ENCODE data around the gene HCN2. TPM values are rescaled to one million over a fixed set of nuclear protein-coding genes. Genes with fewer than 3 reads are reported as not detected.
"Not testable (repeated sequence)": the region's sequence is repeated elsewhere in the genome, so short reads cannot be mapped to it uniquely, and the experiment has no call there.

HCN2 gene
- total RNA-seq, 1 experiment from 2014 or later: 3.9 TPM

GRCh38 chr19:623974-624373 lies 34.3 kb downstream of the HCN2 start:
- Mint-ChIP-seq H3K4me3 (ENCODE audit: unreplicated experiment) (no peak overlapping the region), H3K4me1 (ENCODE audit: low read depth, unreplicated experiment) (no peaks in the 10 kb centered on the region), H3K9me3 (ENCODE audit: unreplicated experiment) (no peaks in the 10 kb centered on the region), H3K27me3 (ENCODE audit: insufficient read depth, unreplicated experiment) (no peaks in the 10 kb centered on the region), H3K27ac (ENCODE audit: unreplicated experiment) (no peak overlapping the region), H3K36me3 (ENCODE audit: insufficient read depth, unreplicated experiment) (peaks cover 45% of the 10 kb centered on the region)
- Histone ChIP-seq H3K4me3 (ENCODE audit: low read depth, low read length) (no peak overlapping the region), H3K27me3 (replicated peaks; ENCODE audit: control insufficient read depth, insufficient read depth, low read length) (no peaks in the 10 kb centered on the region), H3K36me3 (ENCODE audit: control insufficient read depth, insufficient read depth, low read length) (no peaks in the 10 kb centered on the region; the same call in 1 of the 2 replicates), H3K9me3 (no peaks in the 10 kb centered on the region), H3K4me1 (no peaks in the 10 kb centered on the region)
- no peak for TF ChIP-seq CTCF (IDR thresholded peaks at IDR 0.05; ENCODE audit: insufficient read depth in 1 of 2, low read depth in 1 of 2, low read length in 1 of 2, severe bottlenecking in 1 of 2, unreplicated experiment in 1 of 2)
- intact Hi-C loops (cut with micrococcal nuclease; ENCODE audit: unreplicated experiment): no loop called here
- BruUV-seq (replicated peaks): no TSS peak
- DNase-seq: no peak
- CTCF ChIA-PET: no interaction called here
- POLR2A ChIA-PET: no interaction called here

- Mint-ChIP-seq H3K36me3 (ENCODE audit: insufficient read depth, unreplicated experiment) (peaks cover 45% of the 10 kb centered on the region), H3K27ac (ENCODE audit: unreplicated experiment) (no peak overlapping the region), H3K4me1 (ENCODE audit: low read depth, unreplicated experiment) (no peaks in the 10 kb centered on the region), H3K27me3 (ENCODE audit: insufficient read depth, unreplicated experiment) (no peaks in the 10 kb centered on the region), H3K4me3 (ENCODE audit: unreplicated experiment) (no peak overlapping the region), H3K9me3 (ENCODE audit: unreplicated experiment) (no peaks in the 10 kb centered on the region)
- no peaks in the 10 kb centered on the region for H3K9me3 ChIP-seq
- POLR2A ChIA-PET: no interaction called here
- BruUV-seq (replicated peaks): no TSS peak
- H3K4me1 ChIP-seq: no peaks in the 10 kb centered on the region
- no peak for DNase-seq
- no peaks in the 10 kb centered on the region; the same call in 1 of the 2 replicates for H3K36me3 ChIP-seq (ENCODE audit: control insufficient read depth, insufficient read depth, low read length)
- intact Hi-C loops (cut with micrococcal nuclease; ENCODE audit: unreplicated experiment): no loop called here
- TF ChIP-seq CTCF (IDR thresholded peaks at IDR 0.05; ENCODE audit: insufficient read depth in 1 of 2, low read depth in 1 of 2, low read length in 1 of 2, severe bottlenecking in 1 of 2, unreplicated experiment in 1 of 2): no peak
- CTCF ChIA-PET: no interaction called here
- no peak overlapping the region for H3K4me3 ChIP-seq (ENCODE audit: low read depth, low read length)
- H3K27me3 ChIP-seq (replicated peaks; ENCODE audit: control insufficient read depth, insufficient read depth, low read length): no peaks in the 10 kb centered on the region
These were observed 34.9 kb downstream of the HCN2 start for GRCh38 chr19:624433-625109.

GRCh38 chr19:625257-625656 lies 35.6 kb downstream of the HCN2 start:
- intact Hi-C loops (cut with micrococcal nuclease; ENCODE audit: unreplicated experiment): no loop called here
- Histone ChIP-seq H3K36me3 (ENCODE audit: control insufficient read depth, insufficient read depth, low read length) (no peaks in the 10 kb centered on the region; the same call in 1 of the 2 replicates), H3K9me3 (no peaks in the 10 kb centered on the region), H3K4me3 (ENCODE audit: low read depth, low read length) (no peak overlapping the region), H3K4me1 (no peaks in the 10 kb centered on the region), H3K27me3 (replicated peaks; ENCODE audit: control insufficient read depth, insufficient read depth, low read length) (no peaks in the 10 kb centered on the region)
- Mint-ChIP-seq H3K9me3 (ENCODE audit: unreplicated experiment) (no peaks in the 10 kb centered on the region), H3K27ac (ENCODE audit: unreplicated experiment) (no peak overlapping the region), H3K4me1 (ENCODE audit: low read depth, unreplicated experiment) (no peaks in the 10 kb centered on the region), H3K4me3 (ENCODE audit: unreplicated experiment) (no peak overlapping the region), H3K27me3 (ENCODE audit: insufficient read depth, unreplicated experiment) (no peaks in the 10 kb centered on the region), H3K36me3 (ENCODE audit: insufficient read depth, unreplicated experiment) (peaks cover 39% of the 10 kb centered on the region)
- no TSS peak for BruUV-seq (replicated peaks)
- CTCF ChIA-PET: no interaction called here
- POLR2A ChIA-PET: no interaction called here
- no peak for TF ChIP-seq CTCF (IDR thresholded peaks at IDR 0.05; ENCODE audit: insufficient read depth in 1 of 2, low read depth in 1 of 2, low read length in 1 of 2, severe bottlenecking in 1 of 2, unreplicated experiment in 1 of 2)
- no peak for DNase-seq

- H3K36me3 Mint-ChIP-seq (ENCODE audit: insufficient read depth, unreplicated experiment): peaks cover 43% of the 10 kb centered on the region
- H3K36me3 ChIP-seq (ENCODE audit: control insufficient read depth, insufficient read depth, low read length); H3K27me3 ChIP-seq (replicated peaks; ENCODE audit: control insufficient read depth, insufficient read depth, low read length); H3K4me1 ChIP-seq; POLR2A ChIA-PET; H3K9me3 ChIP-seq; H3K9me3 Mint-ChIP-seq (ENCODE audit: unreplicated experiment); intact Hi-C loops (cut with micrococcal nuclease; ENCODE audit: unreplicated experiment); BruUV-seq (replicated peaks); H3K4me3 Mint-ChIP-seq (ENCODE audit: unreplicated experiment); DNase-seq; H3K27me3 Mint-ChIP-seq (ENCODE audit: insufficient read depth, unreplicated experiment); H3K4me3 ChIP-seq (ENCODE audit: low read depth, low read length); CTCF ChIA-PET; H3K4me1 Mint-ChIP-seq (ENCODE audit: low read depth, unreplicated experiment); H3K27ac Mint-ChIP-seq (ENCODE audit: unreplicated experiment): not testable (repeated sequence)
These were observed 36.9 kb downstream of the HCN2 start for GRCh38 chr19:626566-626965.

Measured in Caco-2 (cell line).